GM12865 (cell line): ENCODE results near the gene TBKBP1.

Experiments used
- DNase-seq: peaks from one replicate; pipeline ENCODE4 v3.0.0; 2010; ENCODE audit warnings: low read depth
- H3K4me3 ChIP-seq: 2 replicates; pipeline ENCODE4 v1.5.1; 2011; ENCODE audit warnings: mild to moderate bottlenecking, low read depth, low read length, control low read depth
- CTCF ChIP-seq: IDR thresholded peaks from 2 replicates; pipeline ENCODE4 v1.5.1; 2011; ENCODE audit warnings: low read length, control low read depth, low read depth, inconsistent platforms; ENCODE audit not compliant: insufficient read depth; ENCODE audit errors: missing control alignments

Gene TBKBP1

DNA sequence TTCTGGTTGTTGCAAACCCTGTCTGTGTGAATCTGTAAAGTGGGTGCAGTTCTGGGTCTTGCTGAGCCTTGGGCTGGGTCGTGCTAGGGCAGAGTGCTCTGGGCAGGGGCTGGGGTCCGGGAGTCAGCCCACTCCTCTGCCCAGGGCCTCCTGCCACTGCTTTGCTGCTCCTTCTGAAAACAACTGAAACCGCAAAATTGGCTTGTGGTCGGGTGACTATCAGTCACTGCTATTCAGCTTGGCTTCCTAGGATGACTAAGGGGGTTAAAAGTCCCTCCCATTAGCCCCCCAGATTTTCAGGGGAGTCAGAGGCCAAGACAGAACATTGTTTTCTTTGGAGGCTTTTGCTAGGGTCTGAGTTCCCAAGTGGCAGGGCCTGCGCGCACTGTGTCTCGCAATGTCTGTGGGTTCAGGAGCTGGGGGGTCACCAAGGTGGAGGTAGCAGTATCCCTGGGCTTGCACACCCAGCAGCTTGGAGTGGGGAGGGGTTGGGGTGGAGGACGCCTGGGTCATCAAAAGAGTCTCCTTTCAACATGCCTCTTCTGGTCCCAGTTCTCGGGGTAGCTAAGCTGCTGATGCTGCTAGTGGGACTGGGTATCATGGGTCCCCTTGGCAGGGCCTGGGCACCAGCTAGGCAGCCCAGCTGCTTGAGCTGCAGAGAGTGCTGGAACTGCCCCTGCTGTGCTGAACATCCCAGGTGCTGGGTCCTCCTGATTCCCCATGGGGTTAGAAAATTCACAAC lies 25.6 kb downstream of the TBKBP1 start:
- no peak overlapping the region for H3K4me3 ChIP-seq
- DNase-seq = peak; percentile 63

DNA sequence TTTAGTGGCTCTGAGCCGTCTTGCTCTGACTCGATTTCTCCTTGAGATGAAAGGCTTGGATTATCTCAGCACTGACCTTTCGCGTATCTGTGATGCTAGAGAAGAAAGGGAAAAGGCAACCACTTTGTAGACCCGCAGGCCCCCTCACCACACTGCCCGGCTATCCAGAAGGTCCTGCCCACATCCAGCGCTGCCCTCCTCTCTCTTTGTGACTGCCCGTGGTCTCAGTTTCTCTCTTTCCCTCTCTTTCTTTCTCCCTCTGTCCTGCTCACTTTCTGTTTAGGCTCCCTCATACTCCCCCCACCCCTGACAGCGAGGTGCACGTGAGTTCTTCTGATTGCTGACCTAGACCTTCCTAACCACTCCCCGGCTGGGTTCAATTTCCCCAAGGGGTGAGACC lies 26.2 kb downstream of the TBKBP1 start:
- DNase-seq = no peak
- TF ChIP-seq CTCF = no peak

More for the DNA sequence above, 25.6 kb downstream of the TBKBP1 start:
- TF ChIP-seq CTCF = no peak

DNA sequence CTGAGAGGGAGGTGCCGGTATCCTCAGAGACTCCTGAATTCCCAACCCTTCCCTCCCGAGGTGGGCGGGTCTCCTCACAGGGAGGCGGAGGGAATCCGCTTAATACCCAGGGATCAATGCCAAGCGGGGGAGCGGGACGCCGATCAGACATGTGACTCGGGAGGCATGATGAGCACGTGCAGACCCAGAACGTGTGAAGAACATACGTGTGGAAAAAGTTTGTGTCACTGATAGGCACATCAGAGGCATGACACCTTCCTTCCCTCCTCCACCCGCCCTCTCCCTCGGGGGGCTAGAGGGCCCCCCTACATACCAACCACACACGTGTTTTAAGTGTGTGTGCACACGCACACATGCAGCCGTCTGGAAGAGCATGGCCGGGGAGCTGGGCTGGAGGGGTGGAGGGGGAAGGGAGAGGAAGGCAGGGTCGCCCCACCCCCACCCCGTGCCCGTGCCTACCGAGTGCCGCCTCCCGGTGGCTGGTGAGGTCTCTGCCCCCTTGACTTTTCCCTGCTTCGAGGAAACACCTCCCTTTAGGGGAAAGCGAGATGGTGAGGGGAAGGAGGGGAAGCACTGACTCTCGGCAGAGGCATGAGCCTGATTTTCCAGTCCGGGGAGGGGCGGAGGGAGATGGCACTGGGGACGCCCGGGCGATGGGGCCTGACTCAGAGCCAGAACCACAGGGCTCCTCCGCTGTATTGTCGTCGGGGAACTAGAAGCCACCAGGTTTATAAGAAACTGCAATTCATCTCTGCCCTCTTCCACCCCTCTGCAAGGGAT lies 27.0 kb downstream of the TBKBP1 start:
- DNase-seq = peak; percentile 64
- no peak for TF ChIP-seq CTCF
- H3K4me3 ChIP-seq = no peak overlapping the region

More for the DNA sequence above, 26.2 kb downstream of the TBKBP1 start:
- H3K4me3 ChIP-seq = no peak overlapping the region

DNA sequence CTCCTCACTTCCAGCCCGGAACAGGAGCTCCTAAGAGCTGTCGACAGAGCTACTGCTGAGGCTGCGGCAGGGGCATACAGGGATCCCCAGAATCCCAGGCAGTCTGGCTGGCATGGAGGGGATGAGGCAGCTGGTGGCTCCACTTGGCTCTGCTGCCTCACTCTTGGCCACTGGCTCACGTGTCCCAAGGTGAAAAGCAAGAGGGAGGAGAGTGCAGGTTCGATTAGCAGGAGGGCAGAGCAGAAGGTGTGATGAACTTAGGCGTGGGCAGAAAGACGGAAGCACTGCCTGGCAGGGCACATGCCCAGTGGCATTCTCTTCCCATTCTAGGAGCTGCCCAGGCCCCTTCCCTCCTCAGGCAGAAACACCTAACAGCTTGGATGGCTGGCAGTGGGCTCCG lies 27.8 kb downstream of the TBKBP1 start:
- no peak overlapping the region for H3K4me3 ChIP-seq
- no peak for TF ChIP-seq CTCF
- DNase-seq = no peak

GRCh38 chr17:47724705-47725104 lies 30.7 kb downstream of the TBKBP1 start:
- DNase-seq = no peak
- TF ChIP-seq CTCF = no peak
- no peak overlapping the region for H3K4me3 ChIP-seq

DNA sequence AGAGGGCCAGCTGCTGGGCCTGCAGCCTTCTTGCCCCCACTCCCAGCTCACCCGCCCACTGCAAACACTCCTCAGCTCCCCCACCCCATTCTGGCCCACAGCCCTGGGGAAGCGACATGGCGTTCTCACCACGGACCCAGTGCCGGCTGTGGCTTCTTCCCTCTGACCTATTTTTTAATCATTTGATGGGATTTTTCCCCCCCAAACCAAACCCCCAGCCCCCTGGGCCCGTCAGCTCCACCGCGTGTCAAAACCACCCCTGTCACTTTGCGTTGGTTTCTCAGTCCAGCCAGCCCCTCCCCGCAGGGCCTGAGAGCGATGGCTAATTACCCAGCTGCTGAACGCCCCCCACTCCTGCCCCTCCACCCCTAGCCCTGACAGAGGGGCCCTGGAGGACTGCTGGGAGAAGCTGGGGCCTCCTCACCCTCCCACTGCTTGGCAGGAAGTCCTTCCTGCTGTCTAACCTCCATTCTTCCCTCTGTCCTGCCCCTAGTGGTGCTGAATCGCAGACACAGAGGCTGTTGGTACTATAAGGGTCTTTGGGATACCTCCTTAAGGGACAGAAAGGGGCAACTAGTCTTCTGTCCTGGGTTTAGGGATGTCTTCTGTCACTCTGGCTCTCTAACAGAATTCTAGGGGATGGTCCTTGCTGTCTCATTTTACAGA lies 31.6 kb downstream of the TBKBP1 start:
- no peak overlapping the region for H3K4me3 ChIP-seq
- TF ChIP-seq CTCF = peak; percentile 10
- no peak for DNase-seq
